Measurements from ENCODE around the gene NTN1.

The NTN1 gene

DNA sequence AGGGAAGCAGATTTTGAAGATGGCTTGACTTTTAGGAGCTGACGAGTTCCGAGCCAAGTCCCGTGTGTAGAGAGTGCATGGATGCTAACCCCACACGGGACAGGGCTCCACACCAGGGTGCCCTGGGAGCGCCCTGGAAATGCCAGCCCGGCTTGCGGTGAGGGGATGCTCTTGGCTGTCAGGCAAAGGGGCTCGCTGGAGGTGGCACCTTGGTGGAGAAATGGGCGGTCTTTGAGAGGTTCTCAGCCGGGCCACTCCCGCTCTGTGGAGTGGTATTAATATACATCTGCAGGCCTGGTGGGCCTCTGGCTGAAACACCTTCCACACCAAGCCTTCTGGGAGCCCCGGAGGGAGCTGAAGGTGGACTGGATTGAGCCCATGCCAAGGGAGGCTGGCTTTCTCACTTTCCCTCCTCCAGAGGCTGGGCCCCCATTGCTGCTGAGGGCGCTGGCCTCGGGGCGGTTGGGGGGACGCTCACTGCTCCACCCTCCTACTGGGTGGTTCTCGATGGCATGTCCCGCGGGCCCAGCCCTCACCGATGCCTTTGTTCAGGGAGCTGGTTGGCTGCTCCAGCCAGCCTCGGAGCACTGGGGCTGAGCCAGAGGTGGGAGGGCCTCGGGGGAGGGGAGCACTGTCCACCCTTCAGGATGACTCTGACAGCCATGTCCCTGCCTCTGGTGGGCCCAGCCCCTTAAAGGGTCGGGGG lies 210.3 kb downstream of the NTN1 start:
- H3K4me1 ChIP-seq (ENCODE audit: control insufficient read depth in 5 of 5, insufficient read depth in 5 of 5, low read length in 5 of 5) = no peaks in the 10 kb centered on the region
- no peak overlapping the region for H3K9ac ChIP-seq (ENCODE audit: low read length in 5 of 5)

DNA sequence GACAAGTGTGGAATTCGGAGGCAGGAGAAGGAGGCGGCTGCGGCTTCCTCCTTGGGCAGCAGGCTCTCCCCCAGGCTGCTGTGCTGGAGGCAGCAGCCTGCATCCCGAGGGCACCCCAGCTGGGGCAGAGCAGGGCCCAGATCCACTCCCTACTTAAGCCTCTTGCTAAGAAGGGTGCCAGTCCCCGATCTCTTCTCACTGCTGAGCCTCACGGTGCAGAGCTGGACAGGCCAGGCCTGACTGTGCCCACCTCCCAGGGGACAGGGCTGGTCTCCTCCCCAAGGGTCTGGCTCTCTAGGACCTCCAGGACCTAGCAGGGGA lies 210.8 kb downstream of the NTN1 start:
- no peak overlapping the region for H3K4me3 ChIP-seq (ENCODE audit: low read depth in 1 of 5, low read length in 5 of 5)
- no peak overlapping the region for H3K27ac ChIP-seq (ENCODE audit: low read depth, low read length)
- no peaks in the 10 kb centered on the region for H3K4me1 ChIP-seq (ENCODE audit: control insufficient read depth in 5 of 5, insufficient read depth in 5 of 5, low read length in 5 of 5)
- H3K36me3 ChIP-seq (ENCODE audit: control insufficient read depth in 5 of 5, insufficient read depth in 5 of 5, low read length in 5 of 5) = no peaks in the 10 kb centered on the region
- H3K9me3 ChIP-seq (ENCODE audit: control insufficient read depth in 5 of 5, low read length in 5 of 5) = peaks cover 0 to 2% (median 0%) of the 10 kb centered on the region in 5 donors
- H3K9ac ChIP-seq (ENCODE audit: low read length in 5 of 5) = no peak overlapping the region
- peaks cover 4 to 30% (median 16%) of the 10 kb centered on the region in 5 donors for H3K27me3 ChIP-seq (ENCODE audit: control insufficient read depth in 5 of 5, insufficient read depth in 4 of 5, low read length in 5 of 5)

More for the DNA sequence above, 210.3 kb downstream of the NTN1 start:
- H3K36me3 ChIP-seq (ENCODE audit: control insufficient read depth in 5 of 5, insufficient read depth in 5 of 5, low read length in 5 of 5) = no peaks in the 10 kb centered on the region
- no peak overlapping the region for H3K27ac ChIP-seq (ENCODE audit: low read depth, low read length)
- no peaks in the 10 kb centered on the region for H3K9me3 ChIP-seq (ENCODE audit: control insufficient read depth in 5 of 5, low read length in 5 of 5)
- peaks cover 4 to 35% (median 16%) of the 10 kb centered on the region in 5 donors for H3K27me3 ChIP-seq (ENCODE audit: control insufficient read depth in 5 of 5, insufficient read depth in 4 of 5, low read length in 5 of 5)
- no peak overlapping the region for H3K4me3 ChIP-seq (ENCODE audit: low read depth in 1 of 5, low read length in 5 of 5)

DNA sequence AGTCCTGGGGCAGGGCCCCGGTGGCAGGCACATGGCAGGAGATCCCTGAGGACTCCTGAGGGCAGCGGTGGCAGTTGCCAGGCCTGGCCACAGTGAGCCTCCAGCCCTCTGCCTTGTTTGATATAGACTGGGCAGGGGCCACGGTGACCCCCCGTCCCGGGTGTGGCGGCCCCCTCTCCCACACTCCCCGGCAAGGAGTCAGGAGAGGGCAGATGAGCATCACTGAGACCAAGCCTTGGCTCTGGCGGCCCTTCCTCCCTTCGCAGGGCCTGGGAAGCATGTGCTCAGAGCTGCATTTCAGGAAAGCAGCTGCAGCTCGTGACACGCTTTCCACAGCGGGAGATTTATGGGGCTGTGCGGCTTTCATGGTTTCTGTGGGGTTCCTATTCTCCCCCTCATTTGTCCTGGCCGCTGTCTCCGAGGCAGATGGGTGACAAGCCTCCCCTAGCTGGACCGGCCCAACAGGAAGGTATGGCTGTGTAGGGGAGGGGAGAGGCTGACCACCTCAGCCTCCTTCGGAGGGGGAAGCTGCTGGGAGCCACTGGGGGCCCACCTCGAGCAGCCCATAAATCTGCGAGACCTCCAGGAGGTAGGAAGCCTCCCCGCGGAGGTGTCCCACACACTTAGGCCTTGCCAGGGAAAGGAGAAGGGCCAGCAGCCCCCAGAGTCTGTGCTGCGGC lies 211.4 kb downstream of the NTN1 start:
- peaks cover 4 to 27% (median 16%) of the 10 kb centered on the region in 5 donors for H3K27me3 ChIP-seq (ENCODE audit: control insufficient read depth in 5 of 5, insufficient read depth in 4 of 5, low read length in 5 of 5)
- no peak overlapping the region for H3K9ac ChIP-seq (ENCODE audit: low read length in 5 of 5)
- H3K4me3 ChIP-seq (ENCODE audit: low read depth in 1 of 5, low read length in 5 of 5) = no peak overlapping the region
- no peaks in the 10 kb centered on the region for H3K36me3 ChIP-seq (ENCODE audit: control insufficient read depth in 5 of 5, insufficient read depth in 5 of 5, low read length in 5 of 5)
- H3K9me3 ChIP-seq (ENCODE audit: control insufficient read depth in 5 of 5, low read length in 5 of 5) = peaks cover 0 to 3% (median 0%) of the 10 kb centered on the region in 5 donors
- no peak overlapping the region for H3K27ac ChIP-seq (ENCODE audit: low read depth, low read length)
- peaks cover 0 to under 1% (median under 1%) of the 10 kb centered on the region in 5 donors for H3K4me1 ChIP-seq (ENCODE audit: control insufficient read depth in 5 of 5, insufficient read depth in 5 of 5, low read length in 5 of 5)

DNA sequence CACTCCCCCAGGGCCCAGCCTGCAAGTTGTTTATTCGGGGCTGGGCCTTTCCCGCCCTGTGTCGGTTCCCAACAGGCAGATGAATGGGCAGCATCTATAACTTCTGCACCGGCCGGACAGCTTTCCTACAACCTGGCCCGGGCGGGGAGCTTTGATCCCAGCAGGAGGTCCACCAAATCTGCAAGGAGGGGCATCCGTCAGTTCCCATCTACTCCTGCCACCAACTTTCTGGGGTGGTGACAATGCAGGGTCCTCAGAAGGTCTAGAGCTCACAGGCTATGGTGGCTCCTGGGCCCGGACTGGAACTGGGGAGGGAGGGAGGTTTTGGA lies 211.9 kb downstream of the NTN1 start:
- Histone ChIP-seq H3K9me3 (ENCODE audit: control insufficient read depth in 5 of 5, low read length in 5 of 5) (peaks cover 0 to 3% (median 0%) of the 10 kb centered on the region in 5 donors), H3K9ac (ENCODE audit: low read length in 5 of 5) (no peak overlapping the region), H3K27me3 (ENCODE audit: control insufficient read depth in 5 of 5, insufficient read depth in 4 of 5, low read length in 5 of 5) (peaks cover 4 to 27% (median 16%) of the 10 kb centered on the region in 5 donors), H3K27ac (ENCODE audit: low read depth, low read length) (no peak overlapping the region), H3K36me3 (ENCODE audit: control insufficient read depth in 5 of 5, insufficient read depth in 5 of 5, low read length in 5 of 5) (no peaks in the 10 kb centered on the region), H3K4me3 (ENCODE audit: low read depth in 1 of 5, low read length in 5 of 5) (no peak overlapping the region), H3K4me1 (ENCODE audit: control insufficient read depth in 5 of 5, insufficient read depth in 5 of 5, low read length in 5 of 5) (peaks cover 0 to 6% (median 6%) of the 10 kb centered on the region in 5 donors)

DNA sequence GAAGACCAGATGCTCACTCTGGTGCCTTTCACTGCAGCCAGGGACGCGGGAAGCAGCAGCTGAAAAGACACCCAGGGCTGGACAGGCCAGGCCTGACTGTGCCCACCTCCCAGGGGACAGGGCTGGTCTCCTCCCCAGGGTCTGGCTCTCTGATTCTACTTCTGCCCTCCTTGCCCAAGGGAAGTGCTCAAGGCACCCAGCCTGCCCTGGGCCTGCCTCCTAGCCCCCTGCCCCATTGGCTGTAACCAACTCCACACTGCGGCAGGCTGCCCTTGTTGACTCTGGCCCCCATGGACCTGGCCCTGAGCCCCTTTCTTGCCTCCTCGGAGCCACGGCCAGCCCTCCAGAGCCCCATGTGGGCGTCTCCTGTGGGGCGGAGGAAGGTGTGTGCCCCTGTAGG lies 212.5 kb downstream of the NTN1 start:
- H3K27ac ChIP-seq (ENCODE audit: low read depth, low read length) = no peak overlapping the region
- no peaks in the 10 kb centered on the region for H3K36me3 ChIP-seq (ENCODE audit: control insufficient read depth in 5 of 5, insufficient read depth in 5 of 5, low read length in 5 of 5)
- H3K27me3 ChIP-seq (ENCODE audit: control insufficient read depth in 5 of 5, insufficient read depth in 4 of 5, low read length in 5 of 5) = peaks cover 4 to 27% (median 16%) of the 10 kb centered on the region in 5 donors
- peaks cover 0 to 3% (median 0%) of the 10 kb centered on the region in 5 donors for H3K9me3 ChIP-seq (ENCODE audit: control insufficient read depth in 5 of 5, low read length in 5 of 5)
- H3K9ac ChIP-seq (ENCODE audit: low read length in 5 of 5) = no peak overlapping the region
- H3K4me3 ChIP-seq (ENCODE audit: low read depth in 1 of 5, low read length in 5 of 5) = no peak overlapping the region
- peaks cover 0 to 11% (median 11%) of the 10 kb centered on the region in 5 donors for H3K4me1 ChIP-seq (ENCODE audit: control insufficient read depth in 5 of 5, insufficient read depth in 5 of 5, low read length in 5 of 5)

DNA sequence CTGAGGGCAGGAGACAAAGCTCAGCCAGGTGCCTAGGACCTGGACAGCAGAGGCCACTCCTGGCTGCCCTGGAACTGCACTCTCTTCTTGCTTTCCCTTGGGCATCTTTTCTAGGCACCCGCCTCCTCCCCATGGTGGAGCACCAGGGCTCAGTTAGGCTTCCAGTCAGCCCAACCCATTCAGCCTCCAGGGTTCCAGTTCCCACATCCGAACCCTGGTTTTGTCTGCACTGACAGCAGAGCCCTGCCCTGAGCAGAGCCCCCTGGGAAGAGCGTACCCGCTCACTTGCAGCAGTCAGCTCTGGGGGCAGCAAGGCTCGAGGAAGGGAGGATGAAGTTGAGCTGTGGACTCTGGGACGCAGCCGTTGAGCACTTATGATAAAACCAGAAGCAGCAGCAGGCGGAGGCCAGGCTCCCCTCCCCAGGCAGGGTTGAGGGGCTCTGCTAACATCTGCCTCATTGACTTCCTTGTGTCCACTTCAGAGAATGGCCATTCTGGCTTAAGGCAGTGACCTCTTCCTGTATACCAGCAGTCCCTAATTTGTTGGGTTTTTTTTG lies 213.2 kb downstream of the NTN1 start:
- Histone ChIP-seq H3K36me3 (ENCODE audit: control insufficient read depth in 5 of 5, insufficient read depth in 5 of 5, low read length in 5 of 5) (no peaks in the 10 kb centered on the region), H3K4me1 (ENCODE audit: control insufficient read depth in 5 of 5, insufficient read depth in 5 of 5, low read length in 5 of 5) (peaks cover under 1 to 18% (median 18%) of the 10 kb centered on the region in 5 donors), H3K9ac (ENCODE audit: low read length in 5 of 5) (no peak overlapping the region), H3K27me3 (ENCODE audit: control insufficient read depth in 5 of 5, insufficient read depth in 4 of 5, low read length in 5 of 5) (peaks cover 4 to 27% (median 16%) of the 10 kb centered on the region in 5 donors), H3K27ac (ENCODE audit: low read depth, low read length) (no peak overlapping the region), H3K9me3 (ENCODE audit: control insufficient read depth in 5 of 5, low read length in 5 of 5) (peaks cover 0 to 3% (median 0%) of the 10 kb centered on the region in 5 donors), H3K4me3 (ENCODE audit: low read depth in 1 of 5, low read length in 5 of 5) (no peak overlapping the region)

DNA sequence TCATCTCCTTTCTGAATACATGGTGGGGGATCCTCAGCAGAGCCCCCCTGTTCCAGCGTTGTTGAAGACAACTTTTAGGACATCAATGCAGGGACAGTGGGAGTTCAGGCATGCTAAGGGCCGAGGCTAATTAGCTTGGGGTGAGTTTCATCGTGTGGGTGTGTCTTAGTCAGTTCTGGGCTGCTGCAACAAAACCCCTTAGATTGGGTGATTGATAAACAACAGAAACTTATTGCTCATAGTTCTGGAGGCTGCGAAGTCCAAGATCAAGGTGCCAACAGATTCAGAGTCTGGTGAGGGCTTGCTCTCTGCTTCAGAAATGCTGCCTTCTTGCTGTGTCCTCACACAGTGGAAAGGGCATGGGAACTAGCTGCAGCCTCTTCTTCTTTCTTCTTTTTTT lies 214.0 kb downstream of the NTN1 start:
- peaks cover 0 to 3% (median 0%) of the 10 kb centered on the region in 5 donors for H3K9me3 ChIP-seq (ENCODE audit: control insufficient read depth in 5 of 5, low read length in 5 of 5)
- H3K4me3 ChIP-seq (ENCODE audit: low read depth in 1 of 5, low read length in 5 of 5) = no peak overlapping the region
- no peaks in the 10 kb centered on the region for H3K36me3 ChIP-seq (ENCODE audit: control insufficient read depth in 5 of 5, insufficient read depth in 5 of 5, low read length in 5 of 5)
- peaks cover 4 to 22% (median 9%) of the 10 kb centered on the region in 5 donors for H3K27me3 ChIP-seq (ENCODE audit: control insufficient read depth in 5 of 5, insufficient read depth in 4 of 5, low read length in 5 of 5)
- H3K4me1 ChIP-seq (ENCODE audit: control insufficient read depth in 5 of 5, insufficient read depth in 5 of 5, low read length in 5 of 5) = peaks cover 2 to 23% (median 22%) of the 10 kb centered on the region in 5 donors
- no peak overlapping the region for H3K27ac ChIP-seq (ENCODE audit: low read depth, low read length)
- no peak overlapping the region for H3K9ac ChIP-seq (ENCODE audit: low read length in 5 of 5)

DNA sequence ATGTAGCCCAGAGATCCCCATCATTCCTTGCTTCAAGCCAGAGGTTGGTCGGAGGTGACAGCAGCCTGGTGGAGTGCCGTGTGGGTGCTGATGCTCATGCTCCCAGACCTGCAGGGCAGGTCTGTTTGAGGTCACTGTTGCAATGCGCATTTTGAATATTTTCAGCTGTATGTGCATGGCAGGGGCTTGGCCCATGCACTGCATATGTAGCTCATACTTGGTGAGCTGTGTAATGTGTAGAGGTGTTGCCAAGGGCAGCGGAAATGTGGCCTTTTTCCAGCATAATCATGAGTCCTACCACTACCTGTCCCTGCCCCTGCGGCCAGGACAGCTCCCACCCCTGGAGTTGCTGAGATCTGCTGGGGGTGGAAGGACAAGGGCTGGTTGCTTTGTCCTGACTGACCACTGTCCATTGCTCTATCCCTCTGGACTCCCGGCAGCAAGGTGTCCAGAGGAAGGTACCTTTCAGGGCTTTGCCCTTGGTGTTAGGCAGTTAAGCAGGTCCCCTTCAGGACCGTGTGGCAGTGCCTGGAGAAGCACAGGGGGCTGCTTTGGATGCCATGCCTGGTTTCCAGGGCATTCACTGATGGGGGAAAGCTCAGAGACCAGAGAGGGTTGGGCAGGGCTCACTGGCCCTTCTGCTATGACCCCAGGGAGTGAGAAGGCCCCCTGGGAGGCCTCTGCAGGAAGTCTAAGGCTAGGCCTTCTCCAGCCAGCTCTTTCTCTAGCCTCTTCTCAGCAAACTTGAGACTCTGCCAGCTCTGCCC lies 215.2 kb downstream of the NTN1 start:
- no peak overlapping the region for H3K9ac ChIP-seq (ENCODE audit: low read length in 5 of 5)
- no peak overlapping the region for H3K27ac ChIP-seq (ENCODE audit: low read depth, low read length)

DNA sequence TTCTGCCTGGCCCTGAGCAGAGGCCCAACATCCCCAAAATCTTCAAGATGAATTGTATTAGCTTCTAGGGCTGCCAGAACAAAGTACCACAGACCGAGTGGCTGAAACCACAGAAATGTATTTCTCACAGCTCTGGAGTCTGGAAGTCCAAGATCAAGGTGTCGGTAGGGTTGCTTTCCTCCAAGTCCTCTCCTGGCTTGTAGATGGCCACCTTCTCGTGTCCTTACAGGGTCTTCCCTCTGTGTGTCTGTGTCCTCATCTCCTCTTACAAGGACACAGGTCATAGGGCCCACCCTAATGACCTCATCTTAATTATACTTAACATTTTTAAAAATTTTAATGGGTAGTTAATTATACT lies 215.7 kb downstream of the NTN1 start:
- Histone ChIP-seq H3K4me1 (ENCODE audit: control insufficient read depth in 5 of 5, insufficient read depth in 5 of 5, low read length in 5 of 5) (peaks cover 6 to 40% (median 35%) of the 10 kb centered on the region in 5 donors), H3K27me3 (ENCODE audit: control insufficient read depth in 5 of 5, insufficient read depth in 4 of 5, low read length in 5 of 5) (peaks cover 4 to 21% (median 9%) of the 10 kb centered on the region in 5 donors), H3K27ac (ENCODE audit: low read depth, low read length) (no peak overlapping the region), H3K9ac (ENCODE audit: low read length in 5 of 5) (no peak overlapping the region), H3K36me3 (ENCODE audit: control insufficient read depth in 5 of 5, insufficient read depth in 5 of 5, low read length in 5 of 5) (no peaks in the 10 kb centered on the region), H3K9me3 (ENCODE audit: control insufficient read depth in 5 of 5, low read length in 5 of 5) (peaks cover 0 to 3% (median 0%) of the 10 kb centered on the region in 5 donors), H3K4me3 (ENCODE audit: low read depth in 1 of 5, low read length in 5 of 5) (no peak overlapping the region)

More for the DNA sequence above, 215.2 kb downstream of the NTN1 start:
- H3K4me3 ChIP-seq (ENCODE audit: low read depth in 1 of 5, low read length in 5 of 5) = no peak overlapping the region
- H3K9me3 ChIP-seq (ENCODE audit: control insufficient read depth in 5 of 5, low read length in 5 of 5) = peaks cover 0 to 3% (median 0%) of the 10 kb centered on the region in 5 donors
- peaks cover 6 to 35% (median 33%) of the 10 kb centered on the region in 5 donors for H3K4me1 ChIP-seq (ENCODE audit: control insufficient read depth in 5 of 5, insufficient read depth in 5 of 5, low read length in 5 of 5)
- no peaks in the 10 kb centered on the region for H3K36me3 ChIP-seq (ENCODE audit: control insufficient read depth in 5 of 5, insufficient read depth in 5 of 5, low read length in 5 of 5)
- H3K27me3 ChIP-seq (ENCODE audit: control insufficient read depth in 5 of 5, insufficient read depth in 4 of 5, low read length in 5 of 5) = peaks cover 4 to 22% (median 9%) of the 10 kb centered on the region in 5 donors

All from subcutaneous abdominal adipose tissue (tissue), 5 donors.